ENCODE data around the gene GM2A.

DNA sequence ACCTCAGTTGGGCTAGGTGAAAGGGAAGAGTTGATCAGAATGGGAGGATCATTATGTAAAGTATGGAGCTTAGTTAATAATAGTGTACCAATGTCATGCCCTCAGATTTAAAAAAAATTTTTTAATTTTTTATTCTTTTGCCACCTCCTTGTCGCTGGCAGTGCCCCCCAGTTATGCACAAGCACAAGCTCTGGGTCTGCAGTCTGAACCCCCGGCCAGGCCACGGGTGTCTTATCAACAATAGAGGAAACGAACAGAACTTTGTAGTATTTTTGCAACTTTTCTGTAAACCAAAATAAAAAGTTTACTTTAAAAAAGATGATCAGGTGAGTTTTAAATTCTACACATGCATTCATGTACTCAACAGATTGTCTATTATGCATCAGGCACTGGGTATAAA is 1.4 kb upstream of the GM2A start:
- TF ChIP-seq, protein P1, sequence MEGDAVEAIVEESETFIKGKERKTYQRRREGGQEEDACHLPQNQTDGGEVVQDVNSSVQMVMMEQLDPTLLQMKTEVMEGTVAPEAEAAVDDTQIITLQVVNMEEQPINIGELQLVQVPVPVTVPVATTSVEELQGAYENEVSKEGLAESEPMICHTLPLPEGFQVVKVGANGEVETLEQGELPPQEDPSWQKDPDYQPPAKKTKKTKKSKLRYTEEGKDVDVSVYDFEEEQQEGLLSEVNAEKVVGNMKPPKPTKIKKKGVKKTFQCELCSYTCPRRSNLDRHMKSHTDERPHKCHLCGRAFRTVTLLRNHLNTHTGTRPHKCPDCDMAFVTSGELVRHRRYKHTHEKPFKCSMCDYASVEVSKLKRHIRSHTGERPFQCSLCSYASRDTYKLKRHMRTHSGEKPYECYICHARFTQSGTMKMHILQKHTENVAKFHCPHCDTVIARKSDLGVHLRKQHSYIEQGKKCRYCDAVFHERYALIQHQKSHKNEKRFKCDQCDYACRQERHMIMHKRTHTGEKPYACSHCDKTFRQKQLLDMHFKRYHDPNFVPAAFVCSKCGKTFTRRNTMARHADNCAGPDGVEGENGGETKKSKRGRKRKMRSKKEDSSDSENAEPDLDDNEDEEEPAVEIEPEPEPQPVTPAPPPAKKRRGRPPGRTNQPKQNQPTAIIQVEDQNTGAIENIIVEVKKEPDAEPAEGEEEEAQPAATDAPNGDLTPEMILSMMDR (conservative IDR thresholded peaks at IDR 0.05), result no peak
- TF ChIP-seq EZH2 (IDR thresholded peaks at IDR 0.05; ENCODE audit: low read depth), result no peak
